Measurements from ENCODE around the gene KRT84. TPM values are rescaled to one million over a fixed set of nuclear protein-coding genes. Genes with fewer than 3 reads are reported as not detected.

KRT84 gene
- polyA plus RNA-seq, 3 donors, result not detected

DNA sequence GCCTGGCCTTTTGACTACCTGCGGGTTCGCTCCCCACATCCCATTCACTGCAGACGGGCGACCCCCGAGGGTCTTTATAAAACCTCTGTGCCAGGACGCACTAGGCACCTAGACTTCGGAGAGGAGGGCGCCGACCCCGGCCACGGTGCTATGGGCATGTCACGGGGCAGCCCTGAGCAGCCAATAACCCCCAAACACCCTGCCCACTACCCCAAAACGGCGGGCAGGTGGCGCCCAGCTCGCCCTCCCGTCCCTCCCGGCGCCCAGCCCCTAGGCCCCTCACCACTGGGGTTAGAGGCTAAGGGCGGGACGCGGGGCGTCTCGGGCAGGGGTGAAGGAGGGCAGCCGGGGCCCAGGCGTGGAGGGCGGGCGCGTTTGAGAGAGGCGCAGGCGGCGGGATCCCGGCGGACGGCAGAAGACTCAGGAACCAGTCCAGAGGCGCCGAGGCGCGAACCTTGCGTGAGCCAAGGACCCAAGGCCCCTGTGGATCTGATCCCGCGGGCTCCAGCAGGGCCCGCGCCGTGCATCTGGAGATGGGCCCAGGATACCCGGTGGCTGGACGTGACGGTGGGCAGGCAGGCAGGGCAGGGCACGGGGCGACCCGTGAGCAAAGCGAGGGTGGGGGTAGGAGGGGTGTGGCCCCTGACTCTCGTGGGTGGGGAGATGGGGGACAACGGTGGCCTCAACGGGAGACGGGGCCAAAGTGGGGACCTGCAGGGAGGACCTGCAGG, 29.3 kb downstream of the KRT84 start:
- Histone ChIP-seq H3K9ac (ENCODE audit: insufficient read depth, low read length, poor library complexity, severe bottlenecking) (no peak overlapping the region), H3K79me2 (ENCODE audit: insufficient read depth, low read length) (no peaks in the 10 kb centered on the region), H3K36me3 (replicated peaks in 1 of 2; ENCODE audit: control insufficient read depth in 1 of 2, insufficient read depth in 2 of 2, low read length in 2 of 2) (no peaks in the 10 kb centered on the region), H3K4me1 (ENCODE audit: control insufficient read depth in 1 of 2, insufficient read depth in 2 of 2, low read length in 2 of 2) (no peaks in the 10 kb centered on the region), H3K9me3 (replicated peaks in 1 of 2; ENCODE audit: control insufficient read depth in 1 of 2, insufficient read depth in 1 of 2, low read length in 2 of 2) (no peaks in the 10 kb centered on the region), H4K20me1 (ENCODE audit: insufficient read depth, low read length) (no peaks in the 10 kb centered on the region), H2AFZ (ENCODE audit: insufficient read depth, low read depth, low read length, poor library complexity, severe bottlenecking) (no peak overlapping the region), H3K27me3 (ENCODE audit: control insufficient read depth in 2 of 2, insufficient read depth in 2 of 2, low read length in 2 of 2) (no peaks in the 10 kb centered on the region), H3K27ac (ENCODE audit: low read depth in 1 of 2, low read length in 2 of 2) (no peak overlapping the region), H3K4me2 (replicated peaks; ENCODE audit: extremely low read depth, low read length, poor library complexity, severe bottlenecking) (no peak overlapping the region), H3K4me3 (replicated peaks in 1 of 3; ENCODE audit: low read depth in 2 of 3, low read length in 3 of 3) (no peak overlapping the region)
- TF ChIP-seq CTCF (IDR thresholded peaks at IDR 0.05), result no peak
- Mint-ChIP-seq H3K27ac (no peak overlapping the region), H3K4me3 (no peak overlapping the region), H3K27me3 (ENCODE audit: low read depth in 3 of 3) (peaks cover 0 to 18% (median 3%) of the 10 kb centered on the region in 3 donors), H3K4me1 (peaks cover 6% of the 10 kb centered on the region), H3K36me3 (no peaks in the 10 kb centered on the region), H3K9me3 (no peaks in the 10 kb centered on the region)
- intact Hi-C loops (cut with micrococcal nuclease), result no loop called here
- DNase-seq, result no peak
- 95% methylated on average over 43 of the region's 56 CpGs for WGBS (ENCODE audit: insufficient coverage)

DNA sequence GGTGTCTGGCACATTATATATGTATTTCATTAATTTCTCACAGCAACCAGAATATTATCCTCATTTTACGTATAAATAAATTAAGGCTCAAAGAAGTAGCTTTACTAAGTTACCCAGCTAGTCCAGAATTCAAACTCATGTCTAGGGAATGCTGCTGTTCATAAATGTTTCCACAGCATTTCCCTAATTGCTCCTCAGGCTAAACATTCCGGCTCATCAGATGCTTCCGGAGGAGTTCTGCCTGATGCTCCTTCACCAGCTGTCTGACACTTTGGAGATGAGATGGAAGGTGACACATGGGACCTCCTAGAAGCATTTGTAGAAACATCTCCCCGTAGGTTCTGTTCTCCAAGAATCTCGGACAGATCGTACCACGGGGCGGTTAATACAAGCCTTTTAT, 30.3 kb downstream of the KRT84 start:
- Histone ChIP-seq H2AFZ (ENCODE audit: insufficient read depth, low read depth, low read length, poor library complexity, severe bottlenecking) (no peak overlapping the region), H3K4me1 (ENCODE audit: control insufficient read depth in 1 of 2, insufficient read depth in 2 of 2, low read length in 2 of 2) (no peaks in the 10 kb centered on the region), H3K79me2 (ENCODE audit: insufficient read depth, low read length) (no peaks in the 10 kb centered on the region), H3K9me3 (replicated peaks in 1 of 2; ENCODE audit: control insufficient read depth in 1 of 2, insufficient read depth in 1 of 2, low read length in 2 of 2) (no peaks in the 10 kb centered on the region), H3K27me3 (ENCODE audit: control insufficient read depth in 2 of 2, insufficient read depth in 2 of 2, low read length in 2 of 2) (no peaks in the 10 kb centered on the region), H3K27ac (ENCODE audit: low read depth in 1 of 2, low read length in 2 of 2) (no peak overlapping the region), H4K20me1 (ENCODE audit: insufficient read depth, low read length) (no peaks in the 10 kb centered on the region), H3K9ac (ENCODE audit: insufficient read depth, low read length, poor library complexity, severe bottlenecking) (no peak overlapping the region), H3K4me2 (replicated peaks; ENCODE audit: extremely low read depth, low read length, poor library complexity, severe bottlenecking) (no peak overlapping the region), H3K4me3 (replicated peaks in 1 of 3; ENCODE audit: low read depth in 2 of 3, low read length in 3 of 3) (no peak overlapping the region), H3K36me3 (replicated peaks in 1 of 2; ENCODE audit: control insufficient read depth in 1 of 2, insufficient read depth in 2 of 2, low read length in 2 of 2) (no peaks in the 10 kb centered on the region)
- H3K27me3 Mint-ChIP-seq (ENCODE audit: low read depth in 3 of 3), result peaks cover 0 to 22% (median 3%) of the 10 kb centered on the region in 3 donors
- no peak for TF ChIP-seq CTCF (IDR thresholded peaks at IDR 0.05)
- DNase-seq, result no peak
- WGBS (ENCODE audit: insufficient coverage), result 95% methylated on average over 6 of the region's 8 CpGs
- no peaks in the 10 kb centered on the region for H3K36me3 Mint-ChIP-seq
- peaks cover 6% of the 10 kb centered on the region for H3K4me1 Mint-ChIP-seq
- intact Hi-C loops (cut with micrococcal nuclease), result no loop called here
- no peaks in the 10 kb centered on the region for H3K9me3 Mint-ChIP-seq
- H3K27ac Mint-ChIP-seq, result no peak overlapping the region
- H3K4me3 Mint-ChIP-seq, result no peak overlapping the region

Data from CD14-positive monocyte (primary cell).